HEK293 (cell line): ENCODE data around the gene BAG5.

Experiments used
- CTCF ChIA-PET: fragments of 350-600 bp; formaldehyde crosslinking; extraction: SDS; loops from one replicate; lab custom pipeline; 2021; ENCODE audit warnings: antibody characterized with exemption; lab: Yijun Ruan, JAX
- POLR2A ChIA-PET: fragments of 300-600 bp; formaldehyde crosslinking; extraction: SDS; loops from one replicate; lab custom pipeline; 2020; ENCODE audit warnings: antibody characterized with exemption, inconsistent platforms; lab: Yijun Ruan, JAX
- H3K27ac ChIP-seq: fragments of 200-500 bp; sonication (Bioruptor generic); 2 replicates; pipeline ENCODE4 v1.5.1; 2014; ENCODE audit warnings: low read depth, low read length, control low read depth, inconsistent platforms; ENCODE audit errors: extremely low read depth
- H3K36me3 ChIP-seq, 2 experiments: fragments of 200-500 bp in 1 of 2; sonication (Bioruptor generic) in 1 of 2; 1 replicate in 1 of 2; 2 replicates in 1 of 2; pipeline ENCODE4 v1.5.1; 2014 to 2017; ENCODE audit warnings: inconsistent platforms in 2 of 2, low read length in 2 of 2; ENCODE audit not compliant: control insufficient read depth in 2 of 2, insufficient read depth in 1 of 2
- H3K4me1 ChIP-seq: fragments of 200-500 bp; sonication (Bioruptor generic); 2 replicates; pipeline ENCODE4 v1.5.1; 2014; ENCODE audit warnings: mild to moderate bottlenecking, low read length, inconsistent platforms; ENCODE audit not compliant: control insufficient read depth, insufficient read depth
- H3K4me3 ChIP-seq: 2 replicates; pipeline ENCODE4 v1.5.1; 2011; ENCODE audit warnings: low read depth, mild to moderate bottlenecking, control low read depth, low read length, moderate library complexity
- H3K9me3 ChIP-seq: fragments of 200-500 bp; sonication (Bioruptor generic); 2 replicates; pipeline ENCODE4 v1.5.1; 2014; ENCODE audit warnings: low read depth, low read length, inconsistent platforms; ENCODE audit not compliant: control insufficient read depth, insufficient read depth
- AEBP2 ChIP-seq: fragments of 450-650 bp; formaldehyde crosslinking; IDR thresholded peaks from 2 replicates; pipeline ENCODE4 v1.5.1; 2016; ENCODE audit warnings: missing biosample characterization, missing genetic modification characterization, borderline replicate concordance
- GFI1B ChIP-seq: fragments of 450-650 bp; formaldehyde crosslinking; IDR thresholded peaks from 2 replicates; pipeline ENCODE4 v1.5.1; 2016; ENCODE audit warnings: missing biosample characterization, missing genetic modification characterization
- GLIS1 ChIP-seq: fragments of 450-650 bp; formaldehyde crosslinking; IDR thresholded peaks from 2 replicates; pipeline ENCODE4 v1.5.1; 2016; ENCODE audit warnings: missing biosample characterization, missing genetic modification characterization
- ZBTB26 ChIP-seq: fragments of 450-650 bp; formaldehyde crosslinking; optimal IDR thresholded peaks from 2 replicates; pipeline ENCODE3; 2016; ENCODE audit warnings: missing biosample characterization, mild to moderate bottlenecking, missing genetic modification characterization
- ZBTB6 ChIP-seq: fragments of 450-650 bp; formaldehyde crosslinking; IDR thresholded peaks from 2 replicates; pipeline ENCODE4 v1.5.1; 2017; ENCODE audit warnings: missing biosample characterization, missing genetic modification characterization
- ZBTB8A ChIP-seq: fragments of 450-650 bp; formaldehyde crosslinking; IDR thresholded peaks from 2 replicates; pipeline ENCODE4 v1.5.1; 2016; ENCODE audit warnings: missing biosample characterization, missing genetic modification characterization
- ZFHX2 ChIP-seq: fragments of 450-650 bp; formaldehyde crosslinking; conservative IDR thresholded peaks from 2 replicates; pipeline ENCODE4 v1.5.1; 2016; ENCODE audit warnings: missing biosample characterization, missing genetic modification characterization
- ZNF114 ChIP-seq: fragments of 450-650 bp; formaldehyde crosslinking; IDR thresholded peaks from 2 replicates; pipeline ENCODE4 v1.5.0; 2017; ENCODE audit warnings: missing biosample characterization, missing genetic modification characterization
- ZNF18 ChIP-seq: fragments of 450-650 bp; formaldehyde crosslinking; IDR thresholded peaks from 2 replicates; pipeline ENCODE4 v1.5.1; 2016; ENCODE audit warnings: missing biosample characterization, missing genetic modification characterization
- ZNF223 ChIP-seq: fragments of 450-650 bp; formaldehyde crosslinking; IDR thresholded peaks from 2 replicates; pipeline ENCODE4 v1.5.1; 2016; ENCODE audit warnings: missing biosample characterization, missing genetic modification characterization
- ZNF510 ChIP-seq: fragments of 450-650 bp; formaldehyde crosslinking; IDR thresholded peaks from 2 replicates; pipeline ENCODE4 v1.5.1; 2018; ENCODE audit warnings: mild to moderate bottlenecking, missing genetic modification characterization, missing biosample characterization; ENCODE audit not compliant: insufficient replicate concordance
- ZNF660 ChIP-seq: fragments of 450-650 bp; IDR thresholded peaks from 2 replicates; pipeline ENCODE4 v1.5.1; 2018; ENCODE audit warnings: missing biosample characterization, mild to moderate bottlenecking, missing genetic modification characterization
- ZNF664 ChIP-seq: fragments of 450-650 bp; formaldehyde crosslinking; IDR thresholded peaks from 2 replicates; pipeline ENCODE4 v1.5.1; 2016; ENCODE audit warnings: missing biosample characterization, missing genetic modification characterization
- ZNF791 ChIP-seq: fragments of 450-650 bp; formaldehyde crosslinking; IDR thresholded peaks from 2 replicates; pipeline ENCODE4 v1.5.1; 2016; ENCODE audit warnings: missing biosample characterization, missing genetic modification characterization
- ZSCAN18 ChIP-seq: fragments of 450-650 bp; formaldehyde crosslinking; IDR thresholded peaks from 2 replicates; pipeline ENCODE4 v1.5.1; 2016; ENCODE audit warnings: missing biosample characterization, missing genetic modification characterization
- TF ChIP-seq, protein P1 (sequence below): fragments of 450-650 bp; formaldehyde crosslinking; IDR thresholded peaks from 2 replicates; pipeline ENCODE4 v1.5.1; 2016; ENCODE audit warnings: missing biosample characterization, missing genetic modification characterization
- TF ChIP-seq, protein P2 (sequence below): fragments of 450-650 bp; formaldehyde crosslinking; IDR thresholded peaks from 2 replicates; pipeline ENCODE4 v1.5.1; 2016; ENCODE audit warnings: missing biosample characterization, missing genetic modification characterization

Gene BAG5

GRCh38 chr14:103533999-103534575 is 28.4 kb downstream of the BAG5 start:
- Histone ChIP-seq H3K4me1 (peaks cover 3% of the 10 kb centered on the region; the same call in 1 of the 2 replicates), H3K9me3 (no peaks in the 10 kb centered on the region), H3K4me3 (no peak overlapping the region), H3K27ac (no peak overlapping the region), H3K36me3 (peaks cover 0 to 19% of the 10 kb centered on the region in 2 experiments; a peak in 1 of 3 replicates)
- CTCF ChIA-PET: no interaction called here
- POLR2A ChIA-PET: interaction anchor here (0.6 to 3.9 kb wide), 4 partner anchors 11 to 47 kb away, joined by 3 to 19 read pairs (median 4); partner anchors contain the start of gene CKB
- no peak for TF ChIP-seq ZBTB8A (tag by site-specific recombination)
- no peak for TF ChIP-seq AEBP2 (tag by site-specific recombination)
- TF ChIP-seq, protein P1, sequence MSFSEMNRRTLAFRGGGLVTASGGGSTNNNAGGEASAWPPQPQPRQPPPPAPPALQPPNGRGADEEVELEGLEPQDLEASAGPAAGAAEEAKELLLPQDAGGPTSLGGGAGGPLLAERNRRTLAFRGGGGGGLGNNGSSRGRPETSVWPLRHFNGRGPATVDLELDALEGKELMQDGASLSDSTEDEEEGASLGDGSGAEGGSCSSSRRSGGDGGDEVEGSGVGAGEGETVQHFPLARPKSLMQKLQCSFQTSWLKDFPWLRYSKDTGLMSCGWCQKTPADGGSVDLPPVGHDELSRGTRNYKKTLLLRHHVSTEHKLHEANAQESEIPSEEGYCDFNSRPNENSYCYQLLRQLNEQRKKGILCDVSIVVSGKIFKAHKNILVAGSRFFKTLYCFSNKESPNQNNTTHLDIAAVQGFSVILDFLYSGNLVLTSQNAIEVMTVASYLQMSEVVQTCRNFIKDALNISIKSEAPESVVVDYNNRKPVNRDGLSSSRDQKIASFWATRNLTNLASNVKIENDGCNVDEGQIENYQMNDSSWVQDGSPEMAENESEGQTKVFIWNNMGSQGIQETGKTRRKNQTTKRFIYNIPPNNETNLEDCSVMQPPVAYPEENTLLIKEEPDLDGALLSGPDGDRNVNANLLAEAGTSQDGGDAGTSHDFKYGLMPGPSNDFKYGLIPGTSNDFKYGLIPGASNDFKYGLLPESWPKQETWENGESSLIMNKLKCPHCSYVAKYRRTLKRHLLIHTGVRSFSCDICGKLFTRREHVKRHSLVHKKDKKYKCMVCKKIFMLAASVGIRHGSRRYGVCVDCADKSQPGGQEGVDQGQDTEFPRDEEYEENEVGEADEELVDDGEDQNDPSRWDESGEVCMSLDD (tag by site-specific recombination): no peak
- no peak for TF ChIP-seq ZBTB26 (tag by site-specific recombination)
- no peak for TF ChIP-seq ZNF18 (tag by site-specific recombination)
- TF ChIP-seq GFI1B (tag by site-specific recombination): no peak
- TF ChIP-seq ZFHX2 (tag by site-specific recombination): 0 out of 2 replicates have a peak, but pooled peaks have one; percentile 9
- no peak for TF ChIP-seq ZNF223 (tag by site-specific recombination)

- H3K4me1 ChIP-seq: peaks cover 6% of the 10 kb centered on the region
- POLR2A ChIA-PET: interaction anchor here (0.6 to 3.9 kb wide), 4 partner anchors 9 to 528 kb away, joined by 3 to 19 read pairs (median 4); partner anchors contain the start of gene CKB
- H3K36me3 ChIP-seq: peaks cover 0 to 19% of the 10 kb centered on the region in 2 experiments; a peak in 1 of 3 replicates
- CTCF ChIA-PET: interaction anchor here (0.7 kb wide), 2 partner anchors 37 to 514 kb away, joined by 3 read pairs; no protein-coding TSS in a partner anchor
- H3K9me3 ChIP-seq: no peaks in the 10 kb centered on the region
- no peak overlapping the region for H3K27ac ChIP-seq
- H3K4me3 ChIP-seq: no peak overlapping the region
- no peak for TF ChIP-seq ZNF114 (tag by site-specific recombination)
- no peak for TF ChIP-seq ZBTB6
- no peak for TF ChIP-seq ZNF510 (tag by site-specific recombination)
- no peak for TF ChIP-seq ZNF791 (tag by site-specific recombination)
- TF ChIP-seq GLIS1 (tag by site-specific recombination): peak; percentile 81
- no peak for TF ChIP-seq ZNF660
- no peak for TF ChIP-seq ZNF664 (tag by site-specific recombination)
- TF ChIP-seq, protein P2, sequence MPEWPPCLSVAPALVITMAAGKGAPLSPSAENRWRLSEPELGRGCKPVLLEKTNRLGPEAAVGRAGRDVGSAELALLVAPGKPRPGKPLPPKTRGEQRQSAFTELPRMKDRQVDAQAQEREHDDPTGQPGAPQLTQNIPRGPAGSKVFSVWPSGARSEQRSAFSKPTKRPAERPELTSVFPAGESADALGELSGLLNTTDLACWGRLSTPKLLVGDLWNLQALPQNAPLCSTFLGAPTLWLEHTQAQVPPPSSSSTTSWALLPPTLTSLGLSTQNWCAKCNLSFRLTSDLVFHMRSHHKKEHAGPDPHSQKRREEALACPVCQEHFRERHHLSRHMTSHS: no peak
- TF ChIP-seq, protein P1 (tag by site-specific recombination): no peak
- no peak for TF ChIP-seq ZSCAN18 (tag by site-specific recombination)
Measured at GRCh38 chr14:103533137-103533998, 29.1 kb downstream of the BAG5 start.
